ENCODE data around the gene NPFF. TPM values are rescaled to one million over a fixed set of nuclear protein-coding genes. Genes with fewer than 3 reads are reported as not detected.
A peak's percentile ranks its signal among the peaks of the same experiment; 100 is the strongest.

The NPFF gene
- total and polyA plus RNA-seq, 2 donors (not counting 3 experiments of a cell fraction or from before 2014, with no cell fraction given): not detected

- no peak overlapping the region for H3K4me3 ChIP-seq (replicated peaks in 1 of 3; ENCODE audit: insufficient read depth in 1 of 3, low read depth in 1 of 3, low read length in 3 of 3)
- no peak for TF ChIP-seq POLR2A (IDR thresholded peaks at IDR 0.05; ENCODE audit: low read depth, low read length)
- TF ChIP-seq MYC (IDR thresholded peaks at IDR 0.05; ENCODE audit: low read depth, low read length): no peak
- no peak for TF ChIP-seq POLR2AphosphoS5 (IDR thresholded peaks at IDR 0.05; ENCODE audit: insufficient read depth, low read depth, low read length)
- no peak for TF ChIP-seq FOS (IDR thresholded peaks at IDR 0.05; ENCODE audit: borderline replicate concordance, insufficient read depth, low read length)
- no peak for TF ChIP-seq JUN (IDR thresholded peaks at IDR 0.05; ENCODE audit: borderline replicate concordance, insufficient read depth, insufficient read length, low read depth)
- no peak for TF ChIP-seq MAX (IDR thresholded peaks at IDR 0.05; ENCODE audit: insufficient read depth, insufficient read length)
- TF ChIP-seq GATA2 (IDR thresholded peaks at IDR 0.05; ENCODE audit: insufficient read depth, insufficient read length, low read depth, low read length): no peak
- intact Hi-C loops (cut with micrococcal nuclease): loop anchor here (1.0 kb wide), 1 partner anchor 8 kb away; the partner anchor contains the start of gene TARBP2
- H3K27ac ChIP-seq (ENCODE audit: insufficient read depth, low read depth, low read length): peak overlapping the region; percentile 57
- peaks cover 6% of the 10 kb centered on the region for H3K79me2 ChIP-seq (ENCODE audit: control insufficient read depth, insufficient read depth, low read length)
- H4K20me1 ChIP-seq (replicated peaks; ENCODE audit: control insufficient read depth, extremely low read depth, insufficient read depth, low read length): no peaks in the 10 kb centered on the region
- peak overlapping the region; percentile 86 for H2AFZ ChIP-seq (ENCODE audit: low read depth, low read length)
- no peaks in the 10 kb centered on the region for H3K9me1 ChIP-seq (replicated peaks; ENCODE audit: control insufficient read depth, extremely low read depth, insufficient read depth, low read length)
- DNase-seq (ENCODE audit: low read depth, low spot score) (no peak), FAIRE-seq (peak; percentile 37)
- CTCF ChIA-PET: interaction anchor here (1.0 to 1.6 kb wide), 3 partner anchors 11 to 129 kb away, joined by 3 to 6 read pairs (median 3); no protein-coding TSS in a partner anchor
- peak overlapping the region; percentile 69 for H3K4me2 ChIP-seq (ENCODE audit: insufficient read depth, low read length)
- H3K27me3 ChIP-seq (ENCODE audit: control insufficient read depth in 2 of 2, insufficient read depth in 2 of 2, low read length in 2 of 2): no peaks in the 10 kb centered on the region
- POLR2A ChIA-PET: no interaction called here
- no peaks in the 10 kb centered on the region for H3K9me3 ChIP-seq (replicated peaks; ENCODE audit: control insufficient read depth, insufficient read depth, low read length)
- dilution Hi-C loops (cut with MboI; ENCODE audit: extremely low pct_ligation_motif_present, low sequenced_read_pairs): no loop called here
- peaks cover 18% of the 10 kb centered on the region for H3K4me1 ChIP-seq (ENCODE audit: control insufficient read depth, extremely low read depth, insufficient read depth, low read length)
- BruUV-seq (replicated peaks): TSS peak; percentile 49
- H3K9ac ChIP-seq (replicated peaks; ENCODE audit: extremely low read depth, insufficient read depth, low read length): peak overlapping the region; percentile 71
- no peaks in the 10 kb centered on the region for H3K36me3 ChIP-seq (ENCODE audit: control insufficient read depth in 2 of 2, extremely low read depth in 1 of 2, insufficient read depth in 2 of 2, low read length in 2 of 2)
These were observed 13.5 kb downstream of the NPFF start for GRCh38 chr12:53493610-53494391.

All from endothelial cell of umbilical vein (primary cell).